GM18526 (cell line): Measurements from ENCODE around the gene CMTM4.

Source experiments
- POLR2A ChIP-seq: IDR thresholded peaks from 3 replicates; pipeline ENCODE4 v1.6.1; 2011; ENCODE audit not compliant: insufficient read length; ENCODE audit errors: extremely low read depth

The CMTM4 gene

DNA sequence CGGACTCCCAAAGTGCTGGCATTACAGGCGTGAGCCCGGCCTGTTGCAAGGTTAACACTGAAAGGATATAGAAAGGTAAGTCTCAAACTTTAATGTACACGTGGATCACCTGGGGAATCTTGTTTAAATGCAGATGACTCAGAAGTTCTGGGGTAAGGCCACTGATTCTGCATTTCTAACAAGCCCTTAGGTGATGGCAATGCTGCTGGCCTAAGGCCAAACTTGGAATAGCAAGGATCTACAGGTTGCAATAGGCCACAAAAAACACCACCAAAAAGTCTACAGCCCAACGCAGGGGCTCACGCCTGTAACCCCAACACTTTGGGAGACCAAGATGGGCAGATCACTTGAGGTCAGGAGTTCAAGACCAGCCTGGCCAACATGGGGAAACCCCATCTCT, 4.2 kb downstream of the CMTM4 start:
- TF ChIP-seq POLR2A, result no peak

- no peak for TF ChIP-seq POLR2A
Measured at GRCh38 chr16:66691234-66691633, 5.3 kb downstream of the CMTM4 start.

DNA sequence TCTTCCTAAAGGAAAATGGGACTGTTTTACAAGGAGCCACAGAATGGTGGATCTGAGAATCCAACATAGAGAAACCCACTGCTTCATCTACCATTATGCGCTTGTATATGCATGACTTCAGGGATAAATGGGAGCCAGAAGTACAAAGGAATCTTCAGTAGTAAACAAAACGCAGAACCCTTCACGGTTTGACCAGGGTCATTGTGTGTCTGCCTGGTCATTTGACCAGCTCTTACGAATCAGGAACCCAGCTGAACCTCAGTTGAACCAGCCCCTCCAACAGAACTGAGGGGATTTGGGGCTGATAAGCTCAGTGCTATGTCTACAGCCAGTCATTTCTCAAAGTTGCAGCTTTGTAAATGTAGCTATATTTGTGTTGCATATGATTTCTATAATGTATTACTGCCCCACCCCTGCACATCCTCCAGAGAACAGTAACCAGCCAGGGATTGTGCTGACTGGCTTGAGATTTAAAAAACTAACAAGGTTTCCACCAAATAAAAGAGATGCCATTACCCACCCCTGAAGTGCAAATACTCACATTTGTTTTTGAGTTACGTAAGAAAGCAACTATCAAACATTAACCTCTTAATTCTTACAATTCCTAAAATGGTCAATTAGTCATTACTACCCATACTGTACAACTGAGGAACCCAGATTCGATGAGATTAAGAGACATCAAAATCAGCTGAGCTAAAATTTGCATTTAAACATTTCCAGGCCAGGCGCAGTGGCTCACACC, 6.3 kb downstream of the CMTM4 start:
- no peak for TF ChIP-seq POLR2A

GRCh38 chr16:66689282-66689681, 7.3 kb downstream of the CMTM4 start:
- no peak for TF ChIP-seq POLR2A

- TF ChIP-seq POLR2A, result no peak
Measured at GRCh38 chr16:66687906-66688625, 8.5 kb downstream of the CMTM4 start.

DNA sequence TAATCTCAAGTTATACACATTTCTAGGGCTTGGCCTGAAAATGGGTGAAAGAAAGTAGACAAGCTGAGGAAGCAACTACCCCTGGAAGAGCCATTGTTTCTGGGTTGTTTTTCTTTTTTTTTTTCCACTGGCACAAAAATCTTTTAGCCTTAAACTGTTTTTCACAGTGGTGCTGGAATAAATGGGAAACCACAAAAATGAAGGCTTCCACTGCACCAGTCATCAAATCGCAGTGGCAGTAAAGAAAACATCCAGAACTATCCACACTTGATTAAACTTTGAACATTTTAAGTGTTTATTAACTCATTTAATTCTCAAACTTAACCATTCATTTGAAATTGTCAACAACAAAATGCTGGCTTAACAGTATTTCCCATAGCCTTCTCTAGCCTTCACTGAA, 14.3 kb downstream of the CMTM4 start:
- TF ChIP-seq POLR2A, result no peak

- no peak for TF ChIP-seq POLR2A
Measured at GRCh38 chr16:66681676-66682075, 14.9 kb downstream of the CMTM4 start.

- TF ChIP-seq POLR2A, result no peak
Measured at GRCh38 chr16:66678337-66678736, 18.2 kb downstream of the CMTM4 start.

DNA sequence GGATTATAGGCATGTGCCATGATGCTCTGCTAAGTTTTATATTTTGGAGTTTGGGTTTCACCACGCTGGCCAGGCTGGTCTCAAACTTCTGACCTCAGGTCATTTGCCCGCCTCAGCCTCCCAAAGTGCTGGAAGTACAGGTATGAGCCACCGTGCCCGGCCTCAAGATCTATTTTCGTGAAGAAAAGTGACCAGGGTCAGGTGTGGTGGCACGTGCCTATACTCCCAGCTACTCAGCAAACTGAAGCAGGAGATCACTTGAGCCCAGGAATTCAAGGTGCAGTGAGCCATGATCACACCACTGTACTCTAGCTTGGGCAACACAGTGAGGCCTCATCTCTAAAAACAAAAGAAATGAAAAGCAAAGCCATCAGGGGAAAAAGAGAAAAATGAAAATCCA, 18.7 kb downstream of the CMTM4 start:
- no peak for TF ChIP-seq POLR2A

DNA sequence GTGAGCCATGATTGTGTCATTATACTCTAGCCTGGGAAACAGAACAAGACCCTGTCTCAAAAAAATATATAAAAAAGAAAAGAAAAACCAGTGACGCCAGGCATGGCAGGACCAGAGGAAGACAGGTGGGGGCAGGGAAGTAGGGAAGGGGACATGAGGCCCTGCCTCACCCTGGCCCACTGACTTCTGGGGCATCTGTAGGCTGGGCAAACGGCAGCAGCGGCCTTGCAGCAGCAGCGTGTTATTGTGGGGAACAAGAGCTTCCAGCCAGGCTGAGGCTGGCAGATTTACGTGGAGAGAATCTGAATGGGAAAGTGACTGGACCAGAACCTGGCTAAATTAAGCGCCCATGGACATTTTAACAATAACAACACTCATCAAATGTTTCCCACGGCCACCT, 19.4 kb downstream of the CMTM4 start:
- no peak for TF ChIP-seq POLR2A

DNA sequence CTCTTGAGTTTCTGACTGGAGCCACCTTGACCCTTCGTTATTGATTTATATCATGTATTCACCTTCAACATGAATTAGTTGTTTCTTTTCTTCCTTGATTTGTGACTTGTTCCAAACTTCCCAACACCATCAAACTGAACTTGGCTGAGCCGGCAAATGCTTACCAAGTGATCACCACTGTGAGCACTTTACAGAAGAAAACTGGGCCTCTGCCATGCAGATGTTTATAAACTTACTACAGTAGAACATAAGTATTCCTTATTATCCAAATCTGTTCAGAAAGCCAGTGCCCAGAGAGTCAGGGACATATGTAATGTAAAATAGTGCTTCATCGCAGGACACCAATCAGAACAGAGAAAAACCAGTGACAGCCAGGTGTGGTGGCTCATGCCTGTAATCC, 19.9 kb downstream of the CMTM4 start:
- no peak for TF ChIP-seq POLR2A

DNA sequence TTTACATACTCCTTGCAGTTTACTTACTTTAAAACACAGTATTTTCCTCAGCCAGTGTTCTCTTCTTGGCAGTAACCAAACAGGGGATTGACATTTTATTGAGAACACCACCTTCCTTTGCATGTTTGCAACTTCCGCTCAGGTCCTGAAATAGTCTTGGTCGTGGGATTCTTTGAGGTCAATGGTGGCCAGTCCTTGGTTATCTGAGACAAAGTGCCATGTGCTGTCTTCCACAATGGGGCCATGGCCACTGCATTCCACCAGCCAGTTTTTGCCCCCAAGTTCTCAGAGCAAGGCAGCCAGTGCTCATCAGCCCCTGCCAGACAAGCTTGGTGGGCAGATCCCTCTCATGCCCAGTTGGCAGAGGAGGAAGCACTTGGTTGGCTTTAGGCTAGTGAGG, 22.9 kb downstream of the CMTM4 start:
- TF ChIP-seq POLR2A, result no peak

- no peak for TF ChIP-seq POLR2A
Measured at GRCh38 chr16:66670691-66671388, 25.7 kb downstream of the CMTM4 start.

DNA sequence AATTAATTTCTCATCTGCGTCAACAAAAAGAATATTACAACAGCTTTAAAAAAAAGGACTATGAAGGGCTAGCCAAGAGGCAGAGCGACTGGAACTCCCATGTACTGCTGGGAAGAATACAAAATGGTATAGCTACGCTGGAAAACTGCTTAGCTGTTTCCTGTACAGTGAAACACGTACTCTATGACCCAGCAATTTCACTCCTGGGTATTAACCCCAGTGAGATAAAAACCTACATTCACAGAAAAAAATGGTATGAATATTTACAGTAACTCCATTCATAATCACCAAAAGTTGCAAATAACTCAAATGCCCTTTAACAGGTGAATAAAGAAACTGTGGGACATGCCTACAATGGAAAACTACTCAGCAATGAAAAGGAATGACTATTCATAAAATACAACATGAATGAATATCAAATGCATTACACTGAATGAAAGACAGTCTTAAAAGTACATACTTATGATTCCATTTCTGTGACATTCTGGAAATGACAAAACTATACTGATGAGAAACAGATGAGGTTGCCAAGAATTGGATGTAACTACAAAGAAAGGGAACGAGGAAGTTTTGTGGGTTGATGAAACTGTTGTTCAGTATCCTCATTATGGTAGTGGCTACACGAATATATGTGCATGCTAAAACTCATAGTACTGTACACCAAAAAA, 27.6 kb downstream of the CMTM4 start:
- TF ChIP-seq POLR2A, result no peak

- TF ChIP-seq POLR2A, result no peak
Measured at GRCh38 chr16:66667944-66668343, 28.6 kb downstream of the CMTM4 start.

DNA sequence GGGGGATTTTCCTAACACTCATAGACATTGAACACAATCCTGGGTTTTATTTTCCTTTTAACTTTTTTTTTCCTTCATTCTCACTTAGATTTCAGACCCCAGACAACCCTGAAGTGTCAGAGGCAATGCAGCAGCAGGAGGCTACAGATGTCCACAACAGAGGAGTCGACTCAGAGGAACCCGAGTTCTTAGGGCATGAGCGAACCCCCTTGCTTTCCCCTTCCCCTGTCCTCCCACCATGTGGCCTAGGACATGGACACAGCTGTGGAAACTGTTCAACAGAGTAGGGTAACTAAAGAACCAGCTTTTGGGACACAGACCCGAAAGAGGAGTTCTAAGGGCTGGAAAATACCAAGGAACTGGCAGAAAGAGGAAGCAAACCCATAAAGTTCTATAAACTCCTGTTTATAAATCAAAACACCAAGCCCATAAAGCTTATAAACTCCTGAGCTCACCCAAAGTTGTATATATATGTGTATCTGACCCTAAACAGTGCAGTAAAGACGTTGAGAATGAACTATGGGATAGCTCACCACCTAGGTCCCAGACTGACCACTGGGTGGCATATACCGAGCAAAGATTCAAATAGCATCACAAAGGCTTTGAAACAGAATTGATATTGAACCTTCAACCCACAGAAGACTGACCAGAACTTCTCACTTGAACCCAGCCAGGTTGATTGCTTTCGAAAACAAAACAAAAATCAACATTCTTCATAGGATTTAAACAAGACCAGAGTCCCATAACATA, 33.9 kb downstream of the CMTM4 start:
- TF ChIP-seq POLR2A, result no peak

DNA sequence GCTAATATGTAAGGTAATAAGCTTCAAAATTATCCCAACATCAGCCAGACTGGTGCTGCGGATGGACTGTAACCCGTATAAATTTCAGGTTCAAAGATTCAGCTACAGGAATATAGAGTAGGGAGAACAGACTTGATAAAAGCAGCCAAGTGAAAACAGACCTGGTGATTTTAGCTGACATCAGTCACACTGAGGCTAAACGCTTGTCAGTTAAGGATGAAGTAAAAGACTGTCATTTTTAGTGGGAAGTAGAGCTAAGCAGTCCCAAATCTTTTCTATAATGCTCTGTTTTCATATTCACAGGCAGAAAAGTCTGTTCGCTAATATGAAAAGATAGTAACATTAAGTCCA, 35.4 kb downstream of the CMTM4 start:
- TF ChIP-seq POLR2A, result no peak
